HepG2 (cell line): ENCODE data around the gene MAP2K6. TPM values are rescaled to one million over a fixed set of nuclear protein-coding genes. Genes with fewer than 3 reads are reported as not detected.

Experiments
- ATAC-seq: fragments of 200-7000 bp; cut with Tn5 transposase; 3 replicates; pipeline ENCODE4 v1.9.1; 2020; ENCODE audit warnings: mild to moderate bottlenecking, moderate library complexity
- BruUV-seq: library from RNA; stranded (reverse); fragments of 400-500 nt; replicated peaks from 2 replicates; lab custom pipeline; 2021; lab: Mats Ljungman, UMichigan
- CTCF ChIA-PET: fragments of 300-600 bp; formaldehyde crosslinking; extraction: SDS; loops from one replicate; lab custom pipeline; 2021; ENCODE audit warnings: low total read pairs, inconsistent platforms, low intra/inter-chr PET ratio; lab: Yijun Ruan, JAX
- POLR2A ChIA-PET: fragments of 350-600 bp; sonication (Branson Sonifier 250); formaldehyde crosslinking; loops from one replicate; lab custom pipeline; 2020; ENCODE audit warnings: antibody characterized with exemption, inconsistent platforms; lab: Yijun Ruan, JAX
- DNase-seq: peaks from one replicate; pipeline ENCODE4 v3.0.0-alpha.2; 2015; ENCODE audit warnings: low spot score
- FAIRE-seq: peaks from 3 replicates; lab custom pipeline; 2011; peaks lifted over from hg19 to GRCh38; lab: Jason Lieb, UNC
- H2AFZ ChIP-seq: one replicate; pipeline ENCODE4 v1.6.1; 2011; ENCODE audit warnings: low read length, inconsistent platforms
- H3K27ac ChIP-seq: fragments of 300-600 bp; 3 replicates; pipeline ENCODE4 v1.8.0; 2011; ENCODE audit warnings: mixed run types, mild to moderate bottlenecking, mixed read lengths, low read length, inconsistent platforms; ENCODE audit not compliant: insufficient read depth; ENCODE audit errors: extremely low read length
- H3K27me3 ChIP-seq, 2 experiments: fragments of 200-600 bp in 1 of 2; 2 replicates in 1 of 2; 3 replicates in 1 of 2; pipeline versions ENCODE4 v1.6.0 to v1.8.0; 2011; ENCODE audit warnings: low read length in 2 of 2, mild to moderate bottlenecking in 2 of 2, moderate library complexity in 2 of 2, inconsistent platforms in 1 of 2; ENCODE audit not compliant: insufficient read depth in 2 of 2, control insufficient read depth in 1 of 2
- H3K36me3 ChIP-seq, 2 experiments: fragments of 200-600 bp in 1 of 2; replicated peaks in 1 of 2; 2 replicates in 1 of 2; 3 replicates in 1 of 2; pipeline versions ENCODE4 v1.5.1 to v1.8.0; 2011; ENCODE audit warnings: low read length in 2 of 2, inconsistent platforms in 1 of 2; ENCODE audit not compliant: insufficient read depth in 2 of 2, control insufficient read depth in 1 of 2
- H3K4me1 ChIP-seq: 2 replicates; pipeline ENCODE4 v1.5.1; 2012; ENCODE audit warnings: low read length, inconsistent platforms; ENCODE audit not compliant: insufficient read depth
- H3K4me2 ChIP-seq: 2 replicates; pipeline ENCODE4 v1.6.0; 2011; ENCODE audit warnings: low read depth, low read length, inconsistent platforms
- H3K4me3 ChIP-seq, 3 experiments: fragments of 200-600 bp in 1 of 3; sonication (generic), shearing (Covaris generic) in 1 of 3; replicated peaks in 1 of 3; 2 replicates each; pipeline ENCODE4 v1.5.1; 2011 to 2016; ENCODE audit warnings: low read length in 3 of 3, inconsistent platforms in 2 of 3, low read depth in 2 of 3, mild to moderate bottlenecking in 2 of 3, control low read depth in 1 of 3, mixed read lengths in 1 of 3; ENCODE audit not compliant: insufficient read depth in 1 of 3
- H3K79me2 ChIP-seq: one replicate; pipeline ENCODE4 v1.6.1; 2011; ENCODE audit warnings: low read length, inconsistent platforms; ENCODE audit not compliant: insufficient read depth
- H3K9ac ChIP-seq: 2 replicates; pipeline ENCODE4 v1.6.0; 2011; ENCODE audit warnings: mild to moderate bottlenecking, low read depth, low read length, inconsistent platforms; ENCODE audit not compliant: insufficient read depth
- H3K9me3 ChIP-seq: 2 replicates; pipeline ENCODE4 v1.5.1; 2012; ENCODE audit warnings: mild to moderate bottlenecking, low read length
- H4K20me1 ChIP-seq: 2 replicates; pipeline ENCODE4 v1.6.0; 2011; ENCODE audit warnings: inconsistent platforms, mild to moderate bottlenecking, low read length, moderate library complexity; ENCODE audit not compliant: insufficient read depth
- ATF1 ChIP-seq: IDR thresholded peaks from 2 replicates; pipeline ENCODE4 v1.6.1; 2016; ENCODE audit warnings: mild to moderate bottlenecking, control low read depth
- FOXK1 ChIP-seq: sonication (generic); formaldehyde crosslinking; IDR thresholded peaks from 2 replicates; pipeline ENCODE4 v1.4.0; 2020; ENCODE audit warnings: low read depth, missing genetic modification reagents, borderline replicate concordance
- GABPB1 ChIP-seq: IDR thresholded peaks from 2 replicates; pipeline ENCODE4 v1.6.1; 2016; ENCODE audit warnings: mild to moderate bottlenecking, missing genetic modification reagents, moderate library complexity, missing compliant biosample characterization
- GPN1 ChIP-seq: sonication (generic); formaldehyde crosslinking; IDR thresholded peaks from 2 replicates; pipeline ENCODE4 v1.5.1; 2020; ENCODE audit warnings: missing genetic modification reagents, borderline replicate concordance
- HINFP ChIP-seq: sonication (generic); formaldehyde crosslinking; IDR thresholded peaks from 2 replicates; pipeline ENCODE4 v1.4.0; 2020; ENCODE audit warnings: low read depth, mild to moderate bottlenecking, missing genetic modification reagents
- NR1H2 ChIP-seq: sonication (generic); formaldehyde crosslinking; IDR thresholded peaks from 2 replicates; pipeline ENCODE4 v1.8.1; 2022; ENCODE audit warnings: low read depth, missing genetic modification reagents, borderline replicate concordance
- POGZ ChIP-seq: sonication (generic); formaldehyde crosslinking; IDR thresholded peaks from 2 replicates; pipeline ENCODE4 v1.4.0; 2020; ENCODE audit warnings: mild to moderate bottlenecking, missing genetic modification reagents
- REL ChIP-seq: sonication (generic); formaldehyde crosslinking; conservative IDR thresholded peaks from 2 replicates; pipeline ENCODE4 v1.8.0; 2022; ENCODE audit warnings: mild to moderate bottlenecking, missing genetic modification reagents, moderate library complexity
- RFX3 ChIP-seq: IDR thresholded peaks from 2 replicates; pipeline ENCODE4 v1.6.1; 2016; ENCODE audit warnings: missing biosample characterization, missing genetic modification reagents
- SMAD9 ChIP-seq: sonication (generic); formaldehyde crosslinking; IDR thresholded peaks from 2 replicates; pipeline ENCODE4 v1.5.1; 2020; ENCODE audit warnings: mild to moderate bottlenecking, missing genetic modification reagents
- SSRP1 ChIP-seq: IDR thresholded peaks from 2 replicates; pipeline ENCODE4 v1.6.1; 2016; ENCODE audit warnings: control low read depth
- TAF15 ChIP-seq: fragments of 200-400 bp; formaldehyde crosslinking; IDR thresholded peaks from one replicate; pipeline ENCODE4 v1.6.1; 2018; ENCODE audit warnings: mild to moderate bottlenecking, low read depth, low read length; ENCODE audit not compliant: poor library complexity, severe bottlenecking
- THAP8 ChIP-seq: sonication (generic); formaldehyde crosslinking; IDR thresholded peaks from 2 replicates; pipeline ENCODE4 v1.5.1; 2020; ENCODE audit warnings: missing genetic modification reagents, mild to moderate bottlenecking, borderline replicate concordance
- ZNF160 ChIP-seq: sonication (generic); formaldehyde crosslinking; IDR thresholded peaks from 2 replicates; pipeline ENCODE4 v1.8.0; 2022; ENCODE audit warnings: mild to moderate bottlenecking, inconsistent platforms, missing genetic modification reagents
- ZNF7 ChIP-seq: IDR thresholded peaks from 2 replicates; pipeline ENCODE4 v1.6.1; 2016; ENCODE audit warnings: missing biosample characterization, missing genetic modification reagents
- ZNF703 ChIP-seq: sonication (generic); formaldehyde crosslinking; IDR thresholded peaks from 2 replicates; pipeline ENCODE4 v1.5.1; 2020; ENCODE audit warnings: missing genetic modification reagents, mild to moderate bottlenecking, moderate library complexity, borderline replicate concordance
- ZNF816 ChIP-seq: sonication (generic); formaldehyde crosslinking; IDR thresholded peaks from 2 replicates; pipeline ENCODE4 v1.8.0; 2022; ENCODE audit warnings: missing genetic modification reagents, mild to moderate bottlenecking, borderline replicate concordance
- WGBS: methylation state at CpG from one replicate; pipeline ENCODE4 v1.1.6; 2017; ENCODE audit warnings: low lambda C conversion rate; 5-methylcytosine and 5-hydroxymethylcytosine counted together
- in situ Hi-C: cut with HindIII; loops from 2 replicates; pipeline ENCODE4 v1.10.0; 2017; ENCODE audit warnings: low pct_unique_long_range_greater_than_20kb; ENCODE audit not compliant: extremely low pct_ligation_motif_present
- intact Hi-C: fragments of 100-400 bp; cut with micrococcal nuclease; formaldehyde crosslinking; loops from one replicate; pipeline ENCODE4 v1.10.0; 2022; ENCODE audit not compliant: unreplicated experiment
- polyA plus RNA-seq, 8 experiments: library from polyadenylated mRNA; depleted of rRNA in 3 of 8; stranded (reverse) in 7 of 8; unstranded in 1 of 8; fragments of >200 nt; fragmentation: Illumina TruSeq in 4 of 8; extraction: Trizol in 4 of 8; gene quantifications; 2 replicates each; pipeline versions ENCODE4 v1.2.1 to v1.2.3, GENCODE V29; 2011 to 2016; ENCODE audit warnings: low read depth in 4 of 8, missing spikeins in 1 of 8, mixed read lengths in 1 of 8; ENCODE audit not compliant: insufficient read depth in 1 of 8
- total RNA-seq, 5 experiments: library from RNA; depleted of rRNA; stranded (reverse); fragments of >200 nt; fragmentation: Illumina TruSeq; extraction: Trizol; gene quantifications; 2 replicates each; pipeline ENCODE4 v1.2.3, GENCODE V29; 2016; ENCODE audit warnings: low read depth in 1 of 5
- TF ChIP-seq, protein P1 (sequence below): sonication (generic); formaldehyde crosslinking; IDR thresholded peaks from 2 replicates; pipeline ENCODE4 v1.5.1; 2020; ENCODE audit warnings: missing genetic modification reagents, mild to moderate bottlenecking, borderline replicate concordance

The MAP2K6 gene
- total and polyA plus RNA-seq, 2 of the 13 experiments (the other 11 are each of a cell fraction or from before 2014, with no cell fraction given) = 5.1 to 33.6 TPM

GRCh38 chr17:69497161-69497560, 82.7 kb downstream of the MAP2K6 start (continued):
- TF ChIP-seq ZNF160 (CRISPR knock-in tag) = no peak
- no peak for TF ChIP-seq ATF1 (CRISPR knock-in tag)
- TF ChIP-seq FOXK1 (CRISPR knock-in tag) = no peak
- TF ChIP-seq ZNF816 = no peak

- no TSS peak for BruUV-seq
- Histone ChIP-seq H3K4me2 (no peak overlapping the region), H3K27me3 (no peaks in the 10 kb centered on the region), H3K4me3 (no peak overlapping the region), H3K9ac (no peak overlapping the region), H2AFZ (no peak overlapping the region), H3K36me3 (no peaks in the 10 kb centered on the region), H3K9me3 (no peaks in the 10 kb centered on the region), H3K4me1 (peaks cover 24% of the 10 kb centered on the region)
- in situ Hi-C loops = no loop called here
- no peak for FAIRE-seq
- DNase-seq = no peak
- intact Hi-C loops = no loop called here
- ChIA-PET POLR2A (no interaction called here), CTCF (no interaction called here)
- no peak for ATAC-seq
- TF ChIP-seq NR1H2 (CRISPR knock-in tag) (no peak), ZNF7 (CRISPR knock-in tag) (no peak), HINFP (no peak), SMAD9 (CRISPR knock-in tag) (no peak), RFX3 (no peak), REL (CRISPR knock-in tag) (no peak), SSRP1 (CRISPR knock-in tag) (no peak), THAP8 (no peak), ZNF703 (no peak), POGZ (no peak), TAF15 (no peak), GABPB1 (CRISPR knock-in tag) (no peak), GPN1 (CRISPR knock-in tag) (no peak)
- TF ChIP-seq, protein P1, sequence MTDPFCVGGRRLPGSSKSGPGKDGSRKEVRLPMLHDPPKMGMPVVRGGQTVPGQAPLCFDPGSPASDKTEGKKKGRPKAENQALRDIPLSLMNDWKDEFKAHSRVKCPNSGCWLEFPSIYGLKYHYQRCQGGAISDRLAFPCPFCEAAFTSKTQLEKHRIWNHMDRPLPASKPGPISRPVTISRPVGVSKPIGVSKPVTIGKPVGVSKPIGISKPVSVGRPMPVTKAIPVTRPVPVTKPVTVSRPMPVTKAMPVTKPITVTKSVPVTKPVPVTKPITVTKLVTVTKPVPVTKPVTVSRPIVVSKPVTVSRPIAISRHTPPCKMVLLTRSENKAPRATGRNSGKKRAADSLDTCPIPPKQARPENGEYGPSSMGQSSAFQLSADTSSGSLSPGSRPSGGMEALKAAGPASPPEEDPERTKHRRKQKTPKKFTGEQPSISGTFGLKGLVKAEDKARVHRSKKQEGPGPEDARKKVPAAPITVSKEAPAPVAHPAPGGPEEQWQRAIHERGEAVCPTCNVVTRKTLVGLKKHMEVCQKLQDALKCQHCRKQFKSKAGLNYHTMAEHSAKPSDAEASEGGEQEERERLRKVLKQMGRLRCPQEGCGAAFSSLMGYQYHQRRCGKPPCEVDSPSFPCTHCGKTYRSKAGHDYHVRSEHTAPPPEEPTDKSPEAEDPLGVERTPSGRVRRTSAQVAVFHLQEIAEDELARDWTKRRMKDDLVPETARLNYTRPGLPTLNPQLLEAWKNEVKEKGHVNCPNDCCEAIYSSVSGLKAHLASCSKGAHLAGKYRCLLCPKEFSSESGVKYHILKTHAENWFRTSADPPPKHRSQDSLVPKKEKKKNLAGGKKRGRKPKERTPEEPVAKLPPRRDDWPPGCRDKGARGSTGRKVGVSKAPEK = no peak
- TF ChIP-seq, all 625 proteins: peak for 0
- WGBS = 94% methylated on average over 3 of the region's 3 CpGs
- Histone ChIP-seq H3K27ac (no peak overlapping the region), H4K20me1 (no peaks in the 10 kb centered on the region), H3K79me2 (no peaks in the 10 kb centered on the region)
These were observed 84.8 kb downstream of the MAP2K6 start for GRCh38 chr17:69499318-69499717.
